Measurements from ENCODE around the gene CLRN1.
"Not testable (repeated sequence)": the region's sequence is repeated elsewhere in the genome, so short reads cannot be mapped to it uniquely, and the experiment has no call there.

Gene CLRN1

GRCh38 chr3:150995510-150995909, 23.0 kb upstream of the CLRN1 start:
- TF ChIP-seq ZNF8 (CRISPR knock-in tag; IDR thresholded peaks at IDR 0.05) (no peak), ARNTL (CRISPR knock-in tag; IDR thresholded peaks at IDR 0.05; ENCODE audit: borderline replicate concordance, low read depth) (no peak), GLIS3 (CRISPR knock-in tag; IDR thresholded peaks at IDR 0.05) (no peak), TSHZ2 (CRISPR knock-in tag; IDR thresholded peaks at IDR 0.05) (no peak), ISL1 (CRISPR knock-in tag; IDR thresholded peaks at IDR 0.05) (no peak), SNAI2 (CRISPR knock-in tag; IDR thresholded peaks at IDR 0.05) (no peak), RARB (CRISPR knock-in tag; IDR thresholded peaks at IDR 0.05) (no peak), PPARA (CRISPR knock-in tag; IDR thresholded peaks at IDR 0.05; ENCODE audit: borderline replicate concordance) (no peak), TCF4 (CRISPR knock-in tag; IDR thresholded peaks at IDR 0.05; ENCODE audit: borderline replicate concordance) (no peak), ZNF70 (CRISPR knock-in tag; IDR thresholded peaks at IDR 0.05) (no peak), ZNF565 (CRISPR knock-in tag; conservative IDR thresholded peaks at IDR 0.05; ENCODE audit: low read depth) (no peak)
- no peak for ATAC-seq

GRCh38 chr3:150989208-150989607, 16.7 kb upstream of the CLRN1 start:
- ATAC-seq: no peak
- no peak for TF ChIP-seq ZNF565 (CRISPR knock-in tag; conservative IDR thresholded peaks at IDR 0.05; ENCODE audit: low read depth)
- no peak for TF ChIP-seq GLIS3 (CRISPR knock-in tag; IDR thresholded peaks at IDR 0.05)
- no peak for TF ChIP-seq RARB (CRISPR knock-in tag; IDR thresholded peaks at IDR 0.05)
- no peak for TF ChIP-seq CSRNP3 (CRISPR knock-in tag; IDR thresholded peaks at IDR 0.05)
- no peak for TF ChIP-seq ZNF70 (CRISPR knock-in tag; IDR thresholded peaks at IDR 0.05)
- no peak for TF ChIP-seq TCF4 (CRISPR knock-in tag; IDR thresholded peaks at IDR 0.05; ENCODE audit: borderline replicate concordance)
- no peak for TF ChIP-seq ZFP30 (CRISPR knock-in tag; IDR thresholded peaks at IDR 0.05)

- not testable (repeated sequence) for ATAC-seq
Observed at GRCh38 chr3:150988395-150988794, 15.9 kb upstream of the CLRN1 start.

GRCh38 chr3:150985711-150986110, 13.2 kb upstream of the CLRN1 start:
- no peak for ATAC-seq
- TF ChIP-seq SNAI2 (CRISPR knock-in tag; IDR thresholded peaks at IDR 0.05) (no peak), TCF4 (CRISPR knock-in tag; IDR thresholded peaks at IDR 0.05; ENCODE audit: borderline replicate concordance) (no peak), ZFP3 (CRISPR knock-in tag; IDR thresholded peaks at IDR 0.05) (no peak), TOX (CRISPR knock-in tag; IDR thresholded peaks at IDR 0.05; ENCODE audit: borderline replicate concordance) (no peak), PATZ1 (CRISPR knock-in tag; IDR thresholded peaks at IDR 0.05; ENCODE audit: borderline replicate concordance) (no peak), ZC3H10 (CRISPR knock-in tag; IDR thresholded peaks at IDR 0.05) (no peak), POU6F1 (CRISPR knock-in tag; IDR thresholded peaks at IDR 0.05; ENCODE audit: borderline replicate concordance, low read depth) (no peak), ZNF70 (CRISPR knock-in tag; IDR thresholded peaks at IDR 0.05) (no peak), ZFP30 (CRISPR knock-in tag; IDR thresholded peaks at IDR 0.05) (no peak), ARNTL (CRISPR knock-in tag; IDR thresholded peaks at IDR 0.05; ENCODE audit: borderline replicate concordance, low read depth) (no peak), TSHZ2 (CRISPR knock-in tag; IDR thresholded peaks at IDR 0.05) (no peak), GLIS3 (CRISPR knock-in tag; IDR thresholded peaks at IDR 0.05) (no peak)

Data from SK-N-SH treated with all-trans-retinoic acid at 6 μM for 48 hours (cell line).